Brain microvascular endothelial cell (primary cell): ENCODE results near the gene TIGAR.

Source experiments
- DNase-seq: peaks from one replicate; pipeline ENCODE4 v3.0.0-alpha.2; 2020
- H3K27ac ChIP-seq: fragments of 250-450 bp; sonication (Bioruptor Pico); 2 replicates; pipeline ENCODE4 v1.5.1; 2020; ENCODE audit warnings: mild to moderate bottlenecking, moderate library complexity
- H3K27me3 ChIP-seq: fragments of 250-450 bp; sonication (Bioruptor Pico); replicated peaks from 2 replicates; pipeline ENCODE4 v1.5.1; 2020; ENCODE audit warnings: mild to moderate bottlenecking
- H3K36me3 ChIP-seq: fragments of 250-450 bp; sonication (Bioruptor Pico); replicated peaks from 2 replicates; pipeline ENCODE4 v1.5.1; 2020; ENCODE audit warnings: mild to moderate bottlenecking
- H3K4me3 ChIP-seq: 2 replicates; pipeline ENCODE4 v1.5.1; 2011; ENCODE audit warnings: low read depth, mild to moderate bottlenecking, control low read depth, low read length, moderate library complexity
- CTCF ChIP-seq: IDR thresholded peaks from 2 replicates; pipeline ENCODE4 v1.5.1; 2011; ENCODE audit warnings: low read depth, mild to moderate bottlenecking, moderate library complexity, low read length, control low read depth, inconsistent platforms; ENCODE audit errors: missing control alignments
- in situ Hi-C: cut with HindIII; loops from 2 replicates; pipeline ENCODE4 v1.10.0; 2017; ENCODE audit warnings: low sequenced_read_pairs, low pct_ligation_motif_present

The TIGAR gene

GRCh38 chr12:4402996-4403395 lies 82.0 kb downstream of the TIGAR start:
- H3K27me3 ChIP-seq = no peaks in the 10 kb centered on the region
- no peak for DNase-seq
- no peaks in the 10 kb centered on the region for H3K36me3 ChIP-seq
- no peak for TF ChIP-seq CTCF
- no peak overlapping the region for H3K4me3 ChIP-seq
- in situ Hi-C loops = no loop called here
- no peak overlapping the region for H3K27ac ChIP-seq
